ENCODE results near the gene KRTAP1-3. TPM values are rescaled to one million over a fixed set of nuclear protein-coding genes. Genes with fewer than 3 reads are reported as not detected.

KRTAP1-3 gene
- total and polyA plus RNA-seq, 11 donors = not detected

GRCh38 chr17:40997361-40997760, 37.3 kb downstream of the KRTAP1-3 start:
- DNase-seq = no peak
- Histone ChIP-seq H3K27me3 (peaks cover 0 to 46% (median 12%) of the 10 kb centered on the region in 9 donors), H3K27ac (no peak overlapping the region), H3K36me3 (no peaks in the 10 kb centered on the region), H3K4me3 (no peak overlapping the region), H3K9me3 (no peaks in the 10 kb centered on the region), H3K4me1 (no peaks in the 10 kb centered on the region)
- TF ChIP-seq POLR2A (IDR thresholded peaks at IDR 0.05) (no peak), CTCF (IDR thresholded peaks at IDR 0.05) (no peak)
- no peak for ATAC-seq
- intact Hi-C loops (cut with DNase I) = no loop called here
- WGBS, 4 donors = 74 to 80% (median 77%) methylated on average over 2 of the region's 2 CpGs

GRCh38 chr17:40996829-40997228, 37.8 kb downstream of the KRTAP1-3 start:
- no peaks in the 10 kb centered on the region for H3K4me1 ChIP-seq
- WGBS, 4 donors = 79 to 87% (median 84%) methylated on average over 4 of the region's 4 CpGs
- H3K36me3 ChIP-seq = no peaks in the 10 kb centered on the region
- H3K27me3 ChIP-seq = peaks cover 0 to 46% (median 12%) of the 10 kb centered on the region in 9 donors
- no peak overlapping the region for H3K4me3 ChIP-seq
- no peak for DNase-seq
- ATAC-seq = no peak
- no peaks in the 10 kb centered on the region for H3K9me3 ChIP-seq
- H3K27ac ChIP-seq = no peak overlapping the region
- intact Hi-C loops (cut with DNase I) = no loop called here
- TF ChIP-seq POLR2A (IDR thresholded peaks at IDR 0.05) (no peak), CTCF (IDR thresholded peaks at IDR 0.05) (no peak)

- TF ChIP-seq POLR2A (IDR thresholded peaks at IDR 0.05) (no peak), CTCF (IDR thresholded peaks at IDR 0.05) (no peak)
- 52 to 82% (median 59%) methylated on average over 1 of the region's 1 CpG for WGBS, 4 donors
- no peaks in the 10 kb centered on the region for H3K36me3 ChIP-seq
- DNase-seq (no peak), ATAC-seq (no peak)
- H3K4me1 ChIP-seq = no peaks in the 10 kb centered on the region
- H3K27me3 ChIP-seq = peaks cover 0 to 48% (median 12%) of the 10 kb centered on the region in 9 donors
- no peak overlapping the region for H3K27ac ChIP-seq
- no peak overlapping the region for H3K4me3 ChIP-seq
- intact Hi-C loops (cut with DNase I) = no loop called here
- peaks cover 0 to 3% (median 0%) of the 10 kb centered on the region in 12 donors for H3K9me3 ChIP-seq
Observed at GRCh38 chr17:40995116-40995515, 39.6 kb downstream of the KRTAP1-3 start.

- DNase-seq (no peak), ATAC-seq (no peak)
- Histone ChIP-seq H3K9me3 (peaks cover 0 to 3% (median 0%) of the 10 kb centered on the region in 12 donors), H3K27me3 (peaks cover 0 to 48% (median 12%) of the 10 kb centered on the region in 9 donors), H3K36me3 (no peaks in the 10 kb centered on the region), H3K27ac (no peak within 1 kb of the TSS), H3K4me3 (no peak within 1 kb of the TSS), H3K4me1 (no peaks in the 10 kb centered on the region)
- intact Hi-C loops (cut with DNase I) = no loop called here
- 27 to 43% (median 35%) methylated on average over 3 to 4 of the region's 4 CpGs for WGBS, 4 donors
- no peak for TF ChIP-seq POLR2A (IDR thresholded peaks at IDR 0.05)
- no peak for TF ChIP-seq CTCF (IDR thresholded peaks at IDR 0.05)
Observed at GRCh38 chr17:40993839-40994238, 40.8 kb downstream of the KRTAP1-3 start, which contains the start of gene KRTAP3-3. KRTAP3-3 (minus strand) TSS chr17:40994164; CDS start chr17:40994097, 67 bp downstream.

Measured in heart left ventricle (tissue), 16 donors.